Natural killer cell (primary cell): Measurements from ENCODE around the gene PRICKLE2. TPM values are rescaled to one million over a fixed set of nuclear protein-coding genes. Genes with fewer than 3 reads are reported as not detected.

ENCODE experiments used
- ATAC-seq, 3 donors: fragments of 150-1000 bp in 2 of 3; fragments of 200-7000 bp in 1 of 3; cut with Tn5 transposase; 1 replicate in 1 of 3; 2 replicates in 2 of 3; pipeline ENCODE4 v1.10.0; 2021; ENCODE audit warnings: mild to moderate bottlenecking in 2 of 3, moderate library complexity in 2 of 3
- DNase-seq, 2 donors: peaks; one replicate each; pipeline versions ENCODE4 v3.0.0 to v3.0.0-alpha.2; 2013 to 2021; ENCODE audit warnings: mixed read lengths in 1 of 2
- H3K27ac ChIP-seq: one replicate; pipeline ENCODE4 v1.5.1; 2013; ENCODE audit warnings: mild to moderate bottlenecking, low read length
- H3K27me3 ChIP-seq: one replicate; pipeline ENCODE4 v1.6.1; 2013; ENCODE audit warnings: low read length; ENCODE audit not compliant: control insufficient read depth, insufficient read depth
- H3K36me3 ChIP-seq: one replicate; pipeline ENCODE4 v1.6.1; 2013; ENCODE audit warnings: low read length; ENCODE audit not compliant: control insufficient read depth, insufficient read depth
- H3K4me1 ChIP-seq: one replicate; pipeline ENCODE4 v1.6.1; 2013; ENCODE audit warnings: low read length; ENCODE audit not compliant: control insufficient read depth, insufficient read depth
- H3K4me3 ChIP-seq: one replicate; pipeline ENCODE4 v1.5.1; 2013; ENCODE audit warnings: low read length
- H3K9me3 ChIP-seq: one replicate; pipeline ENCODE4 v1.6.1; 2013; ENCODE audit warnings: low read length; ENCODE audit not compliant: control insufficient read depth, insufficient read depth
- H3K27ac Mint-ChIP-seq, 2 donors: one replicate each; pipeline ENCODE4 v1.8.0; 2022; ENCODE audit warnings: mild to moderate bottlenecking in 2 of 2, mixed read lengths in 2 of 2, moderate library complexity in 1 of 2
- H3K27me3 Mint-ChIP-seq, 2 donors: one replicate each; pipeline ENCODE4 v1.8.0; 2022; ENCODE audit warnings: low read depth in 2 of 2, mixed read lengths in 2 of 2
- H3K36me3 Mint-ChIP-seq: one replicate; pipeline ENCODE4 v1.8.0; 2022; ENCODE audit warnings: mixed read lengths
- H3K4me1 Mint-ChIP-seq, 2 donors: one replicate each; pipeline ENCODE4 v1.8.0; 2022; ENCODE audit warnings: mixed read lengths in 2 of 2
- H3K4me3 Mint-ChIP-seq: one replicate; pipeline ENCODE4 v1.8.0; 2022; ENCODE audit warnings: mild to moderate bottlenecking, moderate library complexity, mixed read lengths
- H3K9me3 Mint-ChIP-seq, 2 donors: one replicate each; pipeline ENCODE4 v1.8.0; 2022; ENCODE audit warnings: mixed read lengths in 2 of 2
- CTCF ChIP-seq: fragments of 200-600 bp; IDR thresholded peaks from one replicate; pipeline ENCODE4 v1.8.0; 2022; ENCODE audit warnings: antibody characterized with exemption
- WGBS: methylation state at CpG from one replicate; pipeline ENCODE4 v1.1.7; 2013; ENCODE audit warnings: missing lambda C conversion rate; ENCODE audit not compliant: insufficient coverage; 5-methylcytosine and 5-hydroxymethylcytosine counted together
- intact Hi-C: fragments of 100-400 bp; cut with micrococcal nuclease; formaldehyde crosslinking; loops from one replicate; pipeline ENCODE4 v1.14.2; 2022
- total RNA-seq, 4 donors: library from RNA; stranded (reverse); fragments of 120-200 nt in 1 of 4; gene quantifications; one replicate each; pipeline versions ENCODE4 v1.2.3 to v1.2.4, GENCODE V29; 2013 to 2022

PRICKLE2 gene
- total RNA-seq, 3 donors from 2014 or later (not counting 1 experiment from before 2014, with no cell fraction given) = 0.07 to 3.3 (median 1.8) TPM

GRCh38 chr3:64214381-64215018 is 10.8 kb downstream of the PRICKLE2 start:
- Mint-ChIP-seq H3K27ac (no peak overlapping the region), H3K27me3 (no peaks in the 10 kb centered on the region), H3K9me3 (peaks cover 2 to 3% of the 10 kb centered on the region in 2 donors), H3K4me1 (no peaks in the 10 kb centered on the region), H3K4me3 (no peak overlapping the region), H3K36me3 (no peaks in the 10 kb centered on the region)
- Histone ChIP-seq H3K9me3 (no peaks in the 10 kb centered on the region), H3K27me3 (no peaks in the 10 kb centered on the region), H3K27ac (no peak overlapping the region), H3K4me3 (no peak overlapping the region), H3K36me3 (no peaks in the 10 kb centered on the region), H3K4me1 (no peaks in the 10 kb centered on the region)
- DNase-seq (no peak), ATAC-seq (no peak)
- intact Hi-C loops = no loop called here
- no peak for TF ChIP-seq CTCF
- 65% methylated on average over 11 of the region's 11 CpGs for WGBS

- no peaks in the 10 kb centered on the region for H3K36me3 Mint-ChIP-seq
- no peaks in the 10 kb centered on the region for H3K36me3 ChIP-seq
- no peaks in the 10 kb centered on the region for H3K9me3 ChIP-seq
- no peak overlapping the region for H3K27ac Mint-ChIP-seq
- no peaks in the 10 kb centered on the region for H3K27me3 ChIP-seq
- H3K4me3 ChIP-seq = no peak overlapping the region
- intact Hi-C loops = no loop called here
- 30% methylated on average over 8 of the region's 8 CpGs for WGBS
- H3K27ac ChIP-seq = no peak overlapping the region
- no peaks in the 10 kb centered on the region for H3K27me3 Mint-ChIP-seq
- no peak for TF ChIP-seq CTCF
- H3K9me3 Mint-ChIP-seq = peaks cover 0 to 2% of the 10 kb centered on the region in 2 donors
- H3K4me1 Mint-ChIP-seq = no peaks in the 10 kb centered on the region
- no peak for ATAC-seq
- no peak for DNase-seq
- H3K4me1 ChIP-seq = no peaks in the 10 kb centered on the region
- no peak overlapping the region for H3K4me3 Mint-ChIP-seq
Measured at GRCh38 chr3:64213962-64214379, 11.3 kb downstream of the PRICKLE2 start.

- DNase-seq (no peak), ATAC-seq (no peak)
- Mint-ChIP-seq H3K4me3 (no peak overlapping the region), H3K27me3 (no peaks in the 10 kb centered on the region), H3K9me3 (peaks cover 0 to 2% of the 10 kb centered on the region in 2 donors), H3K4me1 (no peaks in the 10 kb centered on the region), H3K36me3 (no peaks in the 10 kb centered on the region), H3K27ac (no peak overlapping the region)
- Histone ChIP-seq H3K9me3 (no peaks in the 10 kb centered on the region), H3K27me3 (no peaks in the 10 kb centered on the region), H3K27ac (no peak overlapping the region), H3K4me3 (no peak overlapping the region), H3K36me3 (no peaks in the 10 kb centered on the region), H3K4me1 (no peaks in the 10 kb centered on the region)
- 85% methylated on average over 8 of the region's 9 CpGs for WGBS
- intact Hi-C loops = no loop called here
- TF ChIP-seq CTCF = no peak
Measured at GRCh38 chr3:64213224-64213878, 11.9 kb downstream of the PRICKLE2 start.
